Adrenal gland (tissue), 12 donors: ENCODE results near the gene TNS3. TPM values are rescaled to one million over a fixed set of nuclear protein-coding genes. Genes with fewer than 3 reads are reported as not detected.

Source experiments
- DNase-seq, 7 donors: peaks; one replicate each; pipeline ENCODE4 v3.0.0-alpha.2; 2019 to 2020
- H3K27ac ChIP-seq, 5 donors: fragments of 200-600 bp; sonication (generic) in 4 of 5; 1 replicate in 3 of 5; 2 replicates in 2 of 5; pipeline versions ENCODE4 v1.5.1 to v1.8.0; 2016 to 2020; ENCODE audit warnings: mild to moderate bottlenecking in 1 of 5
- H3K27me3 ChIP-seq: fragments of 200-600 bp; 2 replicates; pipeline ENCODE4 v1.8.0; 2021
- H3K36me3 ChIP-seq, 2 donors: fragments of 200-600 bp; replicated peaks in 1 of 2; 1 replicate in 1 of 2; 2 replicates in 1 of 2; pipeline versions ENCODE4 v1.5.1 to v1.8.0; 2018 to 2022
- H3K4me1 ChIP-seq, 2 donors: fragments of 200-600 bp; replicated peaks in 1 of 2; 1 replicate in 1 of 2; 2 replicates in 1 of 2; pipeline versions ENCODE4 v1.5.1 to v1.8.0; 2018 to 2021
- H3K4me3 ChIP-seq, 4 donors: fragments of 200-600 bp; sonication (generic) in 3 of 4; one replicate each; pipeline ENCODE4 v1.5.1; 2016 to 2018
- H3K9me3 ChIP-seq, 3 donors: fragments of 200-600 bp; sonication (generic) in 1 of 3; replicated peaks in 1 of 3; 1 replicate in 2 of 3; 2 replicates in 1 of 3; pipeline versions ENCODE4 v1.5.1 to v1.8.0; 2016 to 2021
- POLR2A ChIP-seq, 2 donors: fragments of 450-650 bp; IDR thresholded peaks; one replicate each; pipeline ENCODE4 v1.6.1; 2017; ENCODE audit warnings: antibody characterized with exemption in 2 of 2, mild to moderate bottlenecking in 2 of 2, moderate library complexity in 1 of 2
- WGBS, 4 donors: extraction: QIAGEN DNeasy Blood & Tissue Kit in 2 of 4; methylation state at CpG; one replicate each; pipeline versions ENCODE4 v1.1.5 to v1.1.7; 2013 to 2017; 5-methylcytosine and 5-hydroxymethylcytosine counted together
- intact Hi-C, 2 donors: fragments of 100-400 bp; cut with DNase I; formaldehyde crosslinking; loops; one replicate each; pipeline versions ENCODE4 v1.14.1 to v1.15.0; 2022 to 2023
- polyA plus RNA-seq, 3 donors: library from polyadenylated mRNA; stranded (reverse); fragments of 200-250 nt in 2 of 3; fragments of 350-450 nt in 1 of 3; fragmentation: Illumina TruSeq in 1 of 3; extraction: RNeasy Lipid Tissue Mini Kit (QIAGEN cat#74804) in 1 of 3; gene quantifications; one replicate each; pipeline ENCODE4 v1.2.3, GENCODE V29; 2013 to 2014
- total RNA-seq, 9 donors: library from RNA; depleted of rRNA in 4 of 9; stranded (reverse); fragments of >200 nt in 4 of 9; fragments of 120-200 nt in 1 of 9; fragmentation: NEBNext Ultra II Directional in 1 of 9; extraction: Animal tissue kit (Norgen Biotek cat#: 25700) in 1 of 9; gene quantifications; one replicate each; pipeline versions ENCODE4 v1.1.0 to v1.2.4, GENCODE V29; 2013 to 2023
- TF ChIP-seq, protein P1 (sequence below), 6 experiments: fragments of 450-650 bp in 4 of 6; fragments of 200-600 bp in 2 of 6; sonication (generic) in 1 of 6; IDR thresholded peaks; 1 replicate in 5 of 6; 2 replicates in 1 of 6; pipeline versions ENCODE4 v1.5.1 to v1.8.0; 2016 to 2021; ENCODE audit warnings: antibody characterized with exemption in 6 of 6, mild to moderate bottlenecking in 2 of 6, moderate library complexity in 1 of 6
- donor health status: healthy with polysubstance abuse.
- donor health status: Bipolar disorder and iron deficiency.
- donor health status: DM: yes; HTN: yes; CAD: no.
- donor health status: DM: no; HTN: no; CAD: no.
- donor health status: DM: no; HTN: no; CAD: no.
- donor health status: DM: yes; HTN: yes; CAD: no.

Gene TNS3
- total and polyA plus RNA-seq, 12 donors: 21.0 to 188 (median 99.8) TPM

DNA sequence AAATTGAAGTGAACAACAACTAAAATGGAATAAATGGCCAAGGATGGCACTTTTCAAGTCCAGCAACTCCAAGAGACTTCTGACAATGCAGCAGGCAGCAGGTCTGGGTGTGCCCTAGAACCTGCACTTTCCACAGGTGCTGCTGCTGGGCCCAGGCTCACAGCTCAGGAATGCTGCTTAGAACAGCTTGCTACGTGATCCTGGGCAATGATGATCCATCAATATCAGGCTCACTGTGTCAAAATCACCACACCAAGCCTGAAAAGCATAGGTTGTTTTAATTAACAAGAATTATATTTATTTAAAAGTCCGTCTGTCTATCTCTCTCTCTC is 148.4 kb downstream of the TNS3 start:
- no peak for DNase-seq
- intact Hi-C loops: loop anchor here (5.0 to 10.0 kb wide), 3 partner anchors 141 to 384 kb away; no protein-coding TSS in a partner anchor
- peak overlapping the region in 3 of 5 donors; percentile 33 to 51 (median 35) for H3K27ac ChIP-seq
- peaks cover 0 to 16% of the 10 kb centered on the region in 2 donors for H3K36me3 ChIP-seq
- no peaks in the 10 kb centered on the region for H3K27me3 ChIP-seq
- H3K9me3 ChIP-seq: no peaks in the 10 kb centered on the region
- H3K4me1 ChIP-seq: peaks cover 0 to 15% of the 10 kb centered on the region in 2 donors
- WGBS, 4 donors: 70 to 91% (median 87%) methylated on average over 2 of the region's 2 CpGs
- TF ChIP-seq, protein P1, sequence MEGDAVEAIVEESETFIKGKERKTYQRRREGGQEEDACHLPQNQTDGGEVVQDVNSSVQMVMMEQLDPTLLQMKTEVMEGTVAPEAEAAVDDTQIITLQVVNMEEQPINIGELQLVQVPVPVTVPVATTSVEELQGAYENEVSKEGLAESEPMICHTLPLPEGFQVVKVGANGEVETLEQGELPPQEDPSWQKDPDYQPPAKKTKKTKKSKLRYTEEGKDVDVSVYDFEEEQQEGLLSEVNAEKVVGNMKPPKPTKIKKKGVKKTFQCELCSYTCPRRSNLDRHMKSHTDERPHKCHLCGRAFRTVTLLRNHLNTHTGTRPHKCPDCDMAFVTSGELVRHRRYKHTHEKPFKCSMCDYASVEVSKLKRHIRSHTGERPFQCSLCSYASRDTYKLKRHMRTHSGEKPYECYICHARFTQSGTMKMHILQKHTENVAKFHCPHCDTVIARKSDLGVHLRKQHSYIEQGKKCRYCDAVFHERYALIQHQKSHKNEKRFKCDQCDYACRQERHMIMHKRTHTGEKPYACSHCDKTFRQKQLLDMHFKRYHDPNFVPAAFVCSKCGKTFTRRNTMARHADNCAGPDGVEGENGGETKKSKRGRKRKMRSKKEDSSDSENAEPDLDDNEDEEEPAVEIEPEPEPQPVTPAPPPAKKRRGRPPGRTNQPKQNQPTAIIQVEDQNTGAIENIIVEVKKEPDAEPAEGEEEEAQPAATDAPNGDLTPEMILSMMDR (IDR thresholded peaks at IDR 0.05): no peak
- no peak for TF ChIP-seq POLR2A (IDR thresholded peaks at IDR 0.05)
- H3K4me3 ChIP-seq: no peak overlapping the region

DNA sequence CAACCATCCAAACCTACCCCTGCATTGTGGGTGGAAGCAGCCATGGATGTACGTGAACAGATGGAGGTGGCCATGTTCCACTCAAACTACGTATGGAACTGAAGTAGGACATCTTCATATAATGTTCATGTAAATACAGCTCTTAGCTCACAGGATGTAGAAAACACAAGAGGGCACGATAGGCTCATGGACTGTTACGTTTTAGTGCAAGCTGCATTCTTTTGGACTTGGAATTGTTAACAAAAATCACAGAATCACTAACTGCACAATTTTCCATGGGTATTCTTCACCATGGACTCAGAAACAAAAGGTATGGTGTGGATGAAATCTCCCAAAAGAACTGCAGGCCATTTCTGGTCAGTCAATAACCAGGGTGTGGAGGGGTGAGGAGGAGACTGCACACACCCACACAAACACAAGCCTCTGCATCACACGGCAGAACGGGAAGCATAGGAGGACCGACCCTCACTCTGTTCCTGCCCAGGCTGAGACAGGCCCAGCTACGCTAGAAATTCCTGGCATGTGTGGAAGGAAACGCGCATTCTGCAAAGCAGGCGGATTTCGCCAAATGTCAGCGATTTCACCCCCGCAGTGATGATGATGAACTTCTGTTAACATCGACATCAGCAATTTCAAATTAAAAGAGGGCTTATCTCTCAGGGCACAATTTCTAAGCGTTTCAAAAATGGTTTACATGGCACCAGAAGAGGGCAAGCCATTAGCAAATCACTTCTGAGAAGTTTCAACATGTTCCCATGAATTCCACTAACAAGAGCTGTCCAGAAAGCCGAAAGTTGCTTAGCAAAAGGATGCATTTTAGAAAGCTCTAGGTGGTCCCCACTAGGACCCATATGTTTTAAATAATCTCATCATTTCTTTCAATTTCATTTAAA is 149.0 kb downstream of the TNS3 start:
- Histone ChIP-seq H3K4me3 (no peak overlapping the region), H3K27me3 (no peaks in the 10 kb centered on the region), H3K9me3 (no peaks in the 10 kb centered on the region), H3K27ac (peak overlapping the region in 3 of 5 donors; percentile 33 to 51 (median 50)), H3K4me1 (peaks cover 0 to 15% of the 10 kb centered on the region in 2 donors), H3K36me3 (peaks cover 0 to 12% of the 10 kb centered on the region in 2 donors)
- intact Hi-C loops: loop anchor here (5.0 to 10.0 kb wide), 3 partner anchors 142 to 384 kb away; no protein-coding TSS in a partner anchor
- DNase-seq: peak in 4 of 7 donors; percentile 36 to 68 (median 48)
- WGBS, 4 donors: 78 to 85% (median 83%) methylated on average over 15 to 17 of the region's 17 CpGs
- TF ChIP-seq, protein P1 (IDR thresholded peaks at IDR 0.05): no peak
- TF ChIP-seq POLR2A (IDR thresholded peaks at IDR 0.05): no peak

DNA sequence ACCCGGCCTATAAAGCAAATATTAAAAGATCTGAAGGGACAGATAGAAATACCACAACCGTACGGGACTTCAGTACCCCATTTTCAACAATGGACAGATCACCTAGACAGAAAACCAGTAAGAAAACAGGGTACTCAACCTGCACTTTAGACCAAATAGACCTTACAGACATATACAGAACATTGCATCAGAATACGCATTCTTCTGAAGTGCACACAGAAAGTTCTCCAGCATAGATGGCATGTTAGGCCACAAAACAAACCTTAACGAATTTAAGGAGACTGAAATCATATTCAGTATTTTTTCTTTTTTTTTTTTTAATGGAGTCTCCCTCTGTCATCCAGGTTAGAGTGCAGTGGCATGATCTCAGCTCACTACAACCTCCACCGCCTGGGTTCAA is 151.5 kb downstream of the TNS3 start:
- DNase-seq: no peak
- Histone ChIP-seq H3K27me3 (no peaks in the 10 kb centered on the region), H3K36me3 (peaks cover 0 to 22% of the 10 kb centered on the region in 2 donors), H3K9me3 (no peaks in the 10 kb centered on the region), H3K27ac (no peak overlapping the region), H3K4me3 (no peak overlapping the region), H3K4me1 (peaks cover 0 to 5% of the 10 kb centered on the region in 2 donors)
- TF ChIP-seq POLR2A (IDR thresholded peaks at IDR 0.05): no peak
- TF ChIP-seq, protein P1 (IDR thresholded peaks at IDR 0.05): no peak
- WGBS, 4 donors: 79 to 88% (median 85%) methylated on average over 6 of the region's 6 CpGs
- intact Hi-C loops: loop anchor here (5.0 to 10.0 kb wide), 3 partner anchors 144 to 387 kb away; no protein-coding TSS in a partner anchor

DNA sequence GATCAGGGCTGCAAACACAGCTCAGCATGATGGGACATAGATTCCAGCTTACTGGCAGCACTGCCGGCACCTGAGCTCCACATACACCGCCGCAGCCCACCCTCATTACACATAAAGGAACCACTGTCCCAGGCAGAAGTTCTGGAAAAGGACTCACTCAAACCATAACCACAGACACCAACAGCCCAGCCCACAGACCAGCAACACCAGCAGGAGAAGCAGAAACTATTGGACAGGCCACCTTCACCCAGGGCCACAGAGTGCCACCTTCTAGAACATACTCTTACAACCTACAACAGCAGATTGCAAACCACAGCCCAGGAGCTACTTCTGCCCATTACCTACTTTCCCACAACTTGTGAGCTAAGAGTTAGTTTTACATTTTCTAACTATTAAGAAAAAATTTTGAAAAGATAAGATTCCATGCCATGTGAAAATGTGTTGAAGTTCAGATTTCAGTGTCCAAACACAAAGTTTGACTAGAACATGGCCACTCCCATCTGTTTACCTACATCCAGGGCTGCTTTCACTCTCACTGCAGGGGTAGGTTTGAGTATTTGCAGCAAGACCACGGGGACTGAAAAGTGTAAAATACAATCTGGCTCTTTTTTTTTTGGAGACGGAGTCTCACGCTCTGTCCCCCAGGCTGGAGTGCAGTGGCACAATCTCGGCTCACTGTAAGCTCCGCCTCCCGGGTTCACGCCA is 153.0 kb downstream of the TNS3 start:
- Histone ChIP-seq H3K27ac (peak overlapping the region in 2 of 5 donors; percentile 24 to 40), H3K36me3 (peaks cover 0 to 34% of the 10 kb centered on the region in 2 donors), H3K4me3 (no peak overlapping the region), H3K9me3 (no peaks in the 10 kb centered on the region), H3K27me3 (no peaks in the 10 kb centered on the region), H3K4me1 (peaks cover 0 to 5% of the 10 kb centered on the region in 2 donors)
- 93 to 98% (median 95%) methylated on average over 7 to 10 of the region's 10 CpGs for WGBS, 4 donors
- intact Hi-C loops: no loop called here
- no peak for DNase-seq
- TF ChIP-seq, protein P1 (IDR thresholded peaks at IDR 0.05): no peak
